Lower leg skin (tissue), 4 donors: ENCODE data around the gene HNRNPAB. TPM values are rescaled to one million over a fixed set of nuclear protein-coding genes. Genes with fewer than 3 reads are reported as not detected.

Experiments
- DNase-seq, 2 donors: peaks; one replicate each; pipeline ENCODE4 v3.0.0-alpha.2; 2019; ENCODE audit warnings: low spot score in 2 of 2
- H3K4me3 ChIP-seq: fragments of 200-600 bp; sonication (generic); 2 replicates; pipeline ENCODE4 v1.5.1; 2017; ENCODE audit warnings: mild to moderate bottlenecking, low read depth; ENCODE audit not compliant: poor library complexity, severe bottlenecking
- CTCF ChIP-seq, 3 donors: fragments of 450-650 bp; IDR thresholded peaks; one replicate each; pipeline ENCODE4 v1.5.1; 2016; ENCODE audit warnings: antibody characterized with exemption in 3 of 3, mild to moderate bottlenecking in 3 of 3, moderate library complexity in 2 of 3
- POLR2A ChIP-seq, 2 donors: fragments of 450-650 bp; IDR thresholded peaks; one replicate each; pipeline ENCODE4 v1.6.1; 2016 to 2017; ENCODE audit warnings: antibody characterized with exemption in 2 of 2, mild to moderate bottlenecking in 1 of 2, moderate library complexity in 1 of 2
- WGBS, 2 donors: methylation state at CpG; one replicate each; pipeline ENCODE4 v1.1.5; 2018; 5-methylcytosine and 5-hydroxymethylcytosine counted together
- intact Hi-C: fragments of 100-400 bp; cut with DNase I; formaldehyde crosslinking; loops from one replicate; pipeline ENCODE4 v1.15.0; 2023; ENCODE audit warnings: low total_unique reads
- total RNA-seq, 4 donors: library from RNA; depleted of rRNA; stranded (reverse); fragments of >200 nt; gene quantifications; one replicate each; pipeline ENCODE4 v1.1.0, GENCODE V29; 2016

The HNRNPAB gene
- total RNA-seq, 4 donors from 2014 or later: 76.4 to 124 (median 102) TPM

GRCh38 chr5:178182158-178182876, 22.0 kb upstream of the HNRNPAB start:
- 37 to 47% methylated on average over 4 of the region's 4 CpGs for WGBS, 2 donors
- no peak for DNase-seq
- no peak overlapping the region for H3K4me3 ChIP-seq

GRCh38 chr5:178186427-178186826, 17.9 kb upstream of the HNRNPAB start:
- TF ChIP-seq CTCF (IDR thresholded peaks at IDR 0.05): no peak
- TF ChIP-seq POLR2A (IDR thresholded peaks at IDR 0.05): no peak
- no peak overlapping the region for H3K4me3 ChIP-seq
- intact Hi-C loops: no loop called here
- no peak for DNase-seq
- 50 to 59% methylated on average over 6 of the region's 6 CpGs for WGBS, 2 donors

More at GRCh38 chr5:178182158-178182876, 22.0 kb upstream of the HNRNPAB start:
- intact Hi-C loops: no loop called here
- TF ChIP-seq POLR2A (IDR thresholded peaks at IDR 0.05) (no peak), CTCF (IDR thresholded peaks at IDR 0.05) (no peak)

GRCh38 chr5:178187014-178187413, 17.3 kb upstream of the HNRNPAB start, which contains the start of gene GMCL2:
Gene GMCL2, minus strand, starts transcription at chr5:178187371. Its CDS starts 72 bp downstream, at chr5:178187299.
- intact Hi-C loops: no loop called here
- DNase-seq: no peak
- 65 to 82% methylated on average over 25 to 27 of the region's 27 CpGs for WGBS, 2 donors
- TF ChIP-seq POLR2A (IDR thresholded peaks at IDR 0.05) (no peak), CTCF (IDR thresholded peaks at IDR 0.05) (no peak)
- no peak within 1 kb of the TSS for H3K4me3 ChIP-seq

GRCh38 chr5:178189433-178189832, 14.9 kb upstream of the HNRNPAB start:
- intact Hi-C loops: no loop called here
- H3K4me3 ChIP-seq: no peak overlapping the region
- TF ChIP-seq CTCF (IDR thresholded peaks at IDR 0.05) (no peak), POLR2A (IDR thresholded peaks at IDR 0.05) (no peak)
- 42 to 43% methylated on average over 2 of the region's 2 CpGs for whole genome bisulfite sequencing, 2 donors
- DNase-seq: no peak

- WGBS, 2 donors: 80 to 82% methylated on average over 4 of the region's 4 CpGs
- DNase-seq: no peak
- no peak overlapping the region for H3K4me3 ChIP-seq
- TF ChIP-seq POLR2A (IDR thresholded peaks at IDR 0.05) (no peak), CTCF (IDR thresholded peaks at IDR 0.05) (no peak)
- intact Hi-C loops: no loop called here
These were observed 12.7 kb upstream of the HNRNPAB start for GRCh38 chr5:178191661-178192060.

- no peak for DNase-seq
- intact Hi-C loops: no loop called here
- WGBS, 2 donors: 48 to 55% methylated on average over 2 of the region's 2 CpGs
- TF ChIP-seq CTCF (IDR thresholded peaks at IDR 0.05): no peak
- no peak for TF ChIP-seq POLR2A (IDR thresholded peaks at IDR 0.05)
- H3K4me3 ChIP-seq: no peak overlapping the region
These were observed 12.1 kb upstream of the HNRNPAB start for GRCh38 chr5:178192244-178192643.
